GM12878 (cell line): ENCODE measurements around the gene HMGCR. TPM values are rescaled to one million over a fixed set of nuclear protein-coding genes. Genes with fewer than 3 reads are reported as not detected.

Source experiments
- ATF2 ChIP-seq: IDR thresholded peaks from 2 replicates; pipeline ENCODE4 v1.6.1; 2012; ENCODE audit warnings: low read length, inconsistent platforms
- BHLHE40 ChIP-seq, 2 experiments: fragments of 450-650 bp in 1 of 2; IDR thresholded peaks; 2 replicates each; pipeline ENCODE4 v1.6.1; 2011 to 2017; ENCODE audit warnings: low read depth in 2 of 2, borderline replicate concordance in 1 of 2, improper control_type of control experiment in 1 of 2, low read length in 1 of 2, mild to moderate bottlenecking in 1 of 2
- BMI1 ChIP-seq: fragments of 450-650 bp; IDR thresholded peaks from 2 replicates; pipeline ENCODE4 v1.6.1; 2016; ENCODE audit warnings: mild to moderate bottlenecking, moderate library complexity, borderline replicate concordance
- E4F1 ChIP-seq: fragments of 450-650 bp; IDR thresholded peaks from 2 replicates; pipeline ENCODE4 v1.6.1; 2018; ENCODE audit warnings: borderline replicate concordance, mild to moderate bottlenecking; ENCODE audit not compliant: partially characterized antibody
- HDGF ChIP-seq: fragments of 450-650 bp; IDR thresholded peaks from 2 replicates; pipeline ENCODE4 v1.6.1; 2016; ENCODE audit warnings: antibody characterized with exemption
- MXI1 ChIP-seq: fragments of 150-350 bp; IDR thresholded peaks from 2 replicates; pipeline ENCODE4 v1.6.1; 2011; ENCODE audit warnings: low read depth, mild to moderate bottlenecking, inconsistent platforms, low read length, improper control_type of control experiment
- MYC ChIP-seq: IDR thresholded peaks from 2 replicates; pipeline ENCODE4 v1.6.1; 2011; ENCODE audit warnings: mild to moderate bottlenecking, low read length, moderate library complexity, inconsistent platforms; ENCODE audit not compliant: insufficient read depth, insufficient replicate concordance, insufficient read length, severe bottlenecking
- NFYB ChIP-seq: IDR thresholded peaks from 2 replicates; pipeline ENCODE4 v1.6.1; 2011; ENCODE audit warnings: low read depth, mild to moderate bottlenecking, low read length, improper control_type of control experiment, moderate library complexity; ENCODE audit not compliant: insufficient read depth
- NR2F1 ChIP-seq: fragments of 450-650 bp; conservative IDR thresholded peaks from 2 replicates; pipeline ENCODE4 v1.6.1; 2017; ENCODE audit warnings: mild to moderate bottlenecking
- POLR2AphosphoS2 ChIP-seq: IDR thresholded peaks from 2 replicates; pipeline ENCODE4 v1.6.1; 2011; ENCODE audit warnings: low read depth, mild to moderate bottlenecking, low read length, improper control_type of control experiment, moderate library complexity
- RCOR1 ChIP-seq: conservative IDR thresholded peaks from 2 replicates; pipeline ENCODE4 v1.6.1; 2012; ENCODE audit warnings: low read depth, low read length, improper control_type of control experiment
- RELA ChIP-seq: fragments of 450-650 bp; IDR thresholded peaks from 2 replicates; pipeline ENCODE4 v1.8.0; 2014; ENCODE audit warnings: borderline replicate concordance; ENCODE audit not compliant: partially characterized antibody
- RUNX3 ChIP-seq: IDR thresholded peaks from 2 replicates; pipeline ENCODE4 v1.6.1; 2012; ENCODE audit warnings: low read length, inconsistent platforms
- SMARCA5 ChIP-seq: fragments of 450-650 bp; IDR thresholded peaks from 2 replicates; pipeline ENCODE4 v1.6.1; 2017; ENCODE audit warnings: mild to moderate bottlenecking
- TCF12 ChIP-seq: IDR thresholded peaks from 2 replicates; pipeline ENCODE4 v1.6.1; 2011; ENCODE audit warnings: low read depth, mild to moderate bottlenecking, low read length
- polyA plus RNA-seq, 11 experiments: library from polyadenylated mRNA; depleted of rRNA in 4 of 11; unstranded in 6 of 11; stranded (reverse) in 5 of 11; fragments of >200 nt; fragmentation: Nextera tagmentation in 4 of 11; fragmentation: Illumina TruSeq in 1 of 11; extraction: Ambion mirVana in 4 of 11; extraction: Trizol in 1 of 11; gene quantifications; 1 replicate in 1 of 11; 2 replicates in 10 of 11; pipeline versions ENCODE4 v1.2.1 to v1.2.3, GENCODE V29; 2011 to 2016; ENCODE audit warnings: inconsistent platforms in 2 of 11, missing spikeins in 2 of 11, low read depth in 1 of 11
- total RNA-seq, 4 experiments: library from RNA; depleted of rRNA in 3 of 4; stranded (reverse); fragments of >200 nt in 3 of 4; fragmentation: Illumina TruSeq in 1 of 4; extraction: Trizol in 1 of 4; gene quantifications; 2 replicates each; pipeline versions ENCODE4 v1.2.1 to v1.2.3, GENCODE V29; 2013 to 2021
- TF ChIP-seq, protein P1 (sequence below): IDR thresholded peaks from 2 replicates; pipeline ENCODE4 v1.6.1; 2012; ENCODE audit warnings: mild to moderate bottlenecking, low read depth, low read length
- TF ChIP-seq, protein P2 (sequence below): IDR thresholded peaks from 2 replicates; pipeline ENCODE4 v1.6.1; 2012; ENCODE audit warnings: low read depth, low read length, improper control_type of control experiment
- TF ChIP-seq, protein P3 (sequence below): IDR thresholded peaks from 2 replicates; pipeline ENCODE4 v1.6.1; 2011; ENCODE audit warnings: mild to moderate bottlenecking, low read depth, low read length, moderate library complexity; ENCODE audit not compliant: insufficient replicate concordance

The HMGCR gene
- total and polyA plus RNA-seq, 10 of the 15 experiments (the other 5 are each of a cell fraction or from before 2014, with no cell fraction given): 30.8 to 119 (median 73.9) TPM

- TF ChIP-seq, protein P1, sequence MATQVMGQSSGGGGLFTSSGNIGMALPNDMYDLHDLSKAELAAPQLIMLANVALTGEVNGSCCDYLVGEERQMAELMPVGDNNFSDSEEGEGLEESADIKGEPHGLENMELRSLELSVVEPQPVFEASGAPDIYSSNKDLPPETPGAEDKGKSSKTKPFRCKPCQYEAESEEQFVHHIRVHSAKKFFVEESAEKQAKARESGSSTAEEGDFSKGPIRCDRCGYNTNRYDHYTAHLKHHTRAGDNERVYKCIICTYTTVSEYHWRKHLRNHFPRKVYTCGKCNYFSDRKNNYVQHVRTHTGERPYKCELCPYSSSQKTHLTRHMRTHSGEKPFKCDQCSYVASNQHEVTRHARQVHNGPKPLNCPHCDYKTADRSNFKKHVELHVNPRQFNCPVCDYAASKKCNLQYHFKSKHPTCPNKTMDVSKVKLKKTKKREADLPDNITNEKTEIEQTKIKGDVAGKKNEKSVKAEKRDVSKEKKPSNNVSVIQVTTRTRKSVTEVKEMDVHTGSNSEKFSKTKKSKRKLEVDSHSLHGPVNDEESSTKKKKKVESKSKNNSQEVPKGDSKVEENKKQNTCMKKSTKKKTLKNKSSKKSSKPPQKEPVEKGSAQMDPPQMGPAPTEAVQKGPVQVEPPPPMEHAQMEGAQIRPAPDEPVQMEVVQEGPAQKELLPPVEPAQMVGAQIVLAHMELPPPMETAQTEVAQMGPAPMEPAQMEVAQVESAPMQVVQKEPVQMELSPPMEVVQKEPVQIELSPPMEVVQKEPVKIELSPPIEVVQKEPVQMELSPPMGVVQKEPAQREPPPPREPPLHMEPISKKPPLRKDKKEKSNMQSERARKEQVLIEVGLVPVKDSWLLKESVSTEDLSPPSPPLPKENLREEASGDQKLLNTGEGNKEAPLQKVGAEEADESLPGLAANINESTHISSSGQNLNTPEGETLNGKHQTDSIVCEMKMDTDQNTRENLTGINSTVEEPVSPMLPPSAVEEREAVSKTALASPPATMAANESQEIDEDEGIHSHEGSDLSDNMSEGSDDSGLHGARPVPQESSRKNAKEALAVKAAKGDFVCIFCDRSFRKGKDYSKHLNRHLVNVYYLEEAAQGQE: peak; percentile 5; the same call in 1 of the 2 replicates
- peak; percentile 90 for TF ChIP-seq NFYB
- TF ChIP-seq SMARCA5: peak; percentile 66; the same call in 1 of the 2 replicates
- TF ChIP-seq RUNX3: 0 out of 2 replicates have a peak, but pooled peaks have one; percentile 40
- 0 out of 2 replicates have a peak, but pooled peaks have one; percentile 19 for TF ChIP-seq NR2F1
- no peak for TF ChIP-seq MYC
- peak; percentile 97 for TF ChIP-seq E4F1
- peak; percentile 85 to 93 for TF ChIP-seq BHLHE40 (IDR thresholded peaks at IDR 0.05; ENCODE audit: borderline replicate concordance in 1 of 2, low read depth in 2 of 2, low read length in 1 of 2)
- peak; percentile 76; the same call in 1 of the 2 replicates for TF ChIP-seq RCOR1
- TF ChIP-seq, protein P2, sequence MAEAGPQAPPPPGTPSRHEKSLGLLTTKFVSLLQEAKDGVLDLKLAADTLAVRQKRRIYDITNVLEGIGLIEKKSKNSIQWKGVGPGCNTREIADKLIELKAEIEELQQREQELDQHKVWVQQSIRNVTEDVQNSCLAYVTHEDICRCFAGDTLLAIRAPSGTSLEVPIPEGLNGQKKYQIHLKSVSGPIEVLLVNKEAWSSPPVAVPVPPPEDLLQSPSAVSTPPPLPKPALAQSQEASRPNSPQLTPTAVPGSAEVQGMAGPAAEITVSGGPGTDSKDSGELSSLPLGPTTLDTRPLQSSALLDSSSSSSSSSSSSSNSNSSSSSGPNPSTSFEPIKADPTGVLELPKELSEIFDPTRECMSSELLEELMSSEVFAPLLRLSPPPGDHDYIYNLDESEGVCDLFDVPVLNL: no peak
- TF ChIP-seq RELA: peak; percentile 93
- no peak for TF ChIP-seq ATF2
- peak; percentile 84 for TF ChIP-seq POLR2AphosphoS2
- peak; percentile 96 for TF ChIP-seq HDGF
- TF ChIP-seq BMI1: peak; percentile 98
- peak; percentile 90 for TF ChIP-seq MXI1
- peak; percentile 22; the same call in 1 of the 2 replicates for TF ChIP-seq TCF12
- TF ChIP-seq, protein P3, sequence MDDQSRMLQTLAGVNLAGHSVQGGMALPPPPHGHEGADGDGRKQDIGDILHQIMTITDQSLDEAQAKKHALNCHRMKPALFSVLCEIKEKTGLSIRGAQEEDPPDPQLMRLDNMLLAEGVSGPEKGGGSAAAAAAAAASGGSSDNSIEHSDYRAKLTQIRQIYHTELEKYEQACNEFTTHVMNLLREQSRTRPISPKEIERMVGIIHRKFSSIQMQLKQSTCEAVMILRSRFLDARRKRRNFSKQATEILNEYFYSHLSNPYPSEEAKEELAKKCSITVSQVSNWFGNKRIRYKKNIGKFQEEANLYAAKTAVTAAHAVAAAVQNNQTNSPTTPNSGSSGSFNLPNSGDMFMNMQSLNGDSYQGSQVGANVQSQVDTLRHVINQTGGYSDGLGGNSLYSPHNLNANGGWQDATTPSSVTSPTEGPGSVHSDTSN: no peak
Measured at GRCh38 chr5:75336615-75337336, at the start of gene HMGCR (continued).
